ENCODE data around the gene AJAP1. TPM values are rescaled to one million over a fixed set of nuclear protein-coding genes. Genes with fewer than 3 reads are reported as not detected.

The AJAP1 gene
- polyA plus RNA-seq, 1 donor from 2014 or later = 7.9 TPM

GRCh38 chr1:4775506-4775905 is 121.1 kb downstream of the AJAP1 start:
- no peak overlapping the region for H3K9ac ChIP-seq (ENCODE audit: low read length)
- TF ChIP-seq EP300 (conservative IDR thresholded peaks at IDR 0.05; ENCODE audit: poor library complexity, severe bottlenecking) (no peak), POLR2AphosphoS5 (IDR thresholded peaks at IDR 0.05) (no peak), TAF1 (IDR thresholded peaks at IDR 0.05; ENCODE audit: low read depth) (no peak), REST (IDR thresholded peaks at IDR 0.05; ENCODE audit: borderline replicate concordance) (no peak), RAD21 (conservative IDR thresholded peaks at IDR 0.05) (no peak), SMC3 (conservative IDR thresholded peaks at IDR 0.05; ENCODE audit: poor library complexity) (no peak), MXI1 (conservative IDR thresholded peaks at IDR 0.05; ENCODE audit: poor library complexity, severe bottlenecking) (no peak), EZH2 (IDR thresholded peaks at IDR 0.05; ENCODE audit: borderline replicate concordance, insufficient read depth, low read length, poor library complexity, severe bottlenecking) (no peak), CTCF (IDR thresholded peaks at IDR 0.05; ENCODE audit: poor library complexity, severe bottlenecking) (no peak)
- H3K4me2 ChIP-seq (ENCODE audit: low read length) = no peak overlapping the region
- H3K79me2 ChIP-seq (replicated peaks; ENCODE audit: insufficient read depth, low read length) = no peaks in the 10 kb centered on the region
- H3F3A ChIP-seq (ENCODE audit: insufficient read depth, low read length, poor library complexity, severe bottlenecking) = no peaks in the 10 kb centered on the region
- no peaks in the 10 kb centered on the region for H3K36me3 ChIP-seq (ENCODE audit: insufficient read depth, low read length)
- H4K20me1 ChIP-seq (ENCODE audit: insufficient read depth) = no peaks in the 10 kb centered on the region
- H3K27ac ChIP-seq (ENCODE audit: low read length) = no peak overlapping the region
- H3K27me3 ChIP-seq (ENCODE audit: insufficient read depth, low read depth, low read length) = no peaks in the 10 kb centered on the region
- H3K4me3 ChIP-seq (ENCODE audit: low read length) = no peak overlapping the region
- H3K9me2 ChIP-seq (ENCODE audit: insufficient read depth, low read length) = no peaks in the 10 kb centered on the region
- no peak overlapping the region for H2AFZ ChIP-seq (ENCODE audit: low read depth, low read length)
- no peaks in the 10 kb centered on the region for H3K9me3 ChIP-seq (ENCODE audit: low read length)

- Histone ChIP-seq H3K9me3 (ENCODE audit: low read length) (no peaks in the 10 kb centered on the region), H3K9me2 (ENCODE audit: insufficient read depth, low read length) (no peaks in the 10 kb centered on the region), H3K27me3 (ENCODE audit: insufficient read depth, low read depth, low read length) (no peaks in the 10 kb centered on the region), H3K4me2 (ENCODE audit: low read length) (no peak overlapping the region), H3K9ac (ENCODE audit: low read length) (no peak overlapping the region), H3F3A (ENCODE audit: insufficient read depth, low read length, poor library complexity, severe bottlenecking) (no peaks in the 10 kb centered on the region), H3K4me3 (ENCODE audit: low read length) (no peak overlapping the region), H3K79me2 (replicated peaks; ENCODE audit: insufficient read depth, low read length) (no peaks in the 10 kb centered on the region), H3K27ac (ENCODE audit: low read length) (no peak overlapping the region), H2AFZ (ENCODE audit: low read depth, low read length) (no peak overlapping the region), H3K36me3 (ENCODE audit: insufficient read depth, low read length) (no peaks in the 10 kb centered on the region), H4K20me1 (ENCODE audit: insufficient read depth) (no peaks in the 10 kb centered on the region)
- TF ChIP-seq RAD21 (conservative IDR thresholded peaks at IDR 0.05) (peak; percentile 68), REST (IDR thresholded peaks at IDR 0.05; ENCODE audit: borderline replicate concordance) (no peak), MXI1 (conservative IDR thresholded peaks at IDR 0.05; ENCODE audit: poor library complexity, severe bottlenecking) (no peak), EZH2 (IDR thresholded peaks at IDR 0.05; ENCODE audit: borderline replicate concordance, insufficient read depth, low read length, poor library complexity, severe bottlenecking) (no peak), CTCF (IDR thresholded peaks at IDR 0.05; ENCODE audit: poor library complexity, severe bottlenecking) (peak; percentile 59), SMC3 (conservative IDR thresholded peaks at IDR 0.05; ENCODE audit: poor library complexity) (peak; percentile 74)
These were observed 123.6 kb downstream of the AJAP1 start for GRCh38 chr1:4778056-4778455.

All from neural cell (in vitro differentiated cells).